ENCODE results near the gene AMH. TPM values are rescaled to one million over a fixed set of nuclear protein-coding genes. Genes with fewer than 3 reads are reported as not detected.
"Not testable (repeated sequence)": the region's sequence is repeated elsewhere in the genome, so short reads cannot be mapped to it uniquely, and the experiment has no call there.

The AMH gene
- total RNA-seq, 1 donor from 2014 or later = 0.82 TPM

GRCh38 chr19:2281265-2282061 lies 32.3 kb downstream of the AMH start:
- not testable (repeated sequence) for FAIRE-seq; DNase-seq (ENCODE audit: low spot score in 2 of 2)

GRCh38 chr19:2282062-2282861 lies 33.1 kb downstream of the AMH start, which contains the start of gene PEAK3:
PEAK3 (minus strand) TSS chr19:2282175; CDS start chr19:2280931, 1,244 bp downstream.
- DNase-seq (ENCODE audit: low spot score in 2 of 2) (peak; percentile 56 to 66), FAIRE-seq (no peak)

- no peak for DNase-seq (ENCODE audit: low spot score in 2 of 2)
- FAIRE-seq = no peak
Observed at GRCh38 chr19:2282862-2283237, 33.7 kb downstream of the AMH start.

- FAIRE-seq (no peak), DNase-seq (ENCODE audit: low spot score in 2 of 2) (no peak)
Observed at GRCh38 chr19:2283835-2284507, 34.8 kb downstream of the AMH start.

- FAIRE-seq = no peak
- DNase-seq (ENCODE audit: low spot score in 2 of 2) = no peak
Observed at GRCh38 chr19:2286402-2287140, 37.4 kb downstream of the AMH start.

GRCh38 chr19:2287585-2288337 lies 38.6 kb downstream of the AMH start:
- FAIRE-seq (no peak), DNase-seq (ENCODE audit: low spot score in 2 of 2) (no peak)

GRCh38 chr19:2288338-2288817 lies 39.3 kb downstream of the AMH start:
- DNase-seq (ENCODE audit: low spot score in 2 of 2) = no peak

GRCh38 chr19:2288818-2289713 lies 39.9 kb downstream of the AMH start:
- FAIRE-seq (no peak), DNase-seq (ENCODE audit: low spot score in 2 of 2) (no peak)

More at GRCh38 chr19:2288338-2288817, 39.3 kb downstream of the AMH start:
- no peak for FAIRE-seq

- no peak for FAIRE-seq
- DNase-seq (ENCODE audit: low spot score in 2 of 2) = peak in 1 of 2 donors; percentile 57
Observed at GRCh38 chr19:2289714-2290435, 40.8 kb downstream of the AMH start.

GRCh38 chr19:2290441-2291184 lies 41.5 kb downstream of the AMH start:
- no peak for FAIRE-seq

GRCh38 chr19:2291185-2291751 lies 42.1 kb downstream of the AMH start:
- DNase-seq (ENCODE audit: low spot score in 2 of 2) (peak in 1 of 2 donors; percentile 54), FAIRE-seq (no peak)

More at GRCh38 chr19:2290441-2291184, 41.5 kb downstream of the AMH start:
- no peak for DNase-seq (ENCODE audit: low spot score in 2 of 2)

- DNase-seq (ENCODE audit: low spot score in 2 of 2) (peak; percentile 59 to 75), FAIRE-seq (no peak)
Observed at GRCh38 chr19:2294687-2295335, 45.7 kb downstream of the AMH start.

- no peak for DNase-seq (ENCODE audit: low spot score in 2 of 2)
- no peak for FAIRE-seq
Observed at GRCh38 chr19:2296141-2296540, 47.0 kb downstream of the AMH start.

- no peak for FAIRE-seq
Observed at GRCh38 chr19:2300533-2300932, 51.4 kb downstream of the AMH start.

More at GRCh38 chr19:2300533-2300932, 51.4 kb downstream of the AMH start:
- no peak for DNase-seq (ENCODE audit: low spot score in 2 of 2)
